T-helper 22 cell (primary cell): ENCODE data around the gene DEGS2.

Experiments used
- DNase-seq: peaks from one replicate; pipeline ENCODE4 v3.0.0-alpha.2; 2020; ENCODE audit warnings: low read depth

Gene DEGS2

DNA sequence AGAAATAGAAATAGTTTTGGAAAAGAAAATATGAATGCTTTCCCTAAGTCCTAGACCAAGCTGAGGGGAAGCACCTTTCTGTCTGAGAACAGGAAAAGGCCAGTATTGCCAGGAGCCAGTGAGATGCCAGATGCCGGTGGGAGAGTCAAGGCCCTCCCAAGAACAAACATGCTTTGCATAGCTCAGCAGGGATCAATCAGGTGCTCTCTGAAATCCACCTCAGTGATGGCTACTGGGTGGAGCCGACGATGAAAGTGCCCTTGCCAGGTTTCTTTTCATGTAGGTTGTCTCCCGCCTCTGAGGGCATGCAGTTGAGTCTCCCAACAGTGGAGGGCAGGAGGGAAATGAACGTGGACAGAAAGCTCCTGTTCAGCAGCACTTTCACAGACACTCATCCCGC lies 28.3 kb downstream of the DEGS2 start:
- no peak for DNase-seq

DNA sequence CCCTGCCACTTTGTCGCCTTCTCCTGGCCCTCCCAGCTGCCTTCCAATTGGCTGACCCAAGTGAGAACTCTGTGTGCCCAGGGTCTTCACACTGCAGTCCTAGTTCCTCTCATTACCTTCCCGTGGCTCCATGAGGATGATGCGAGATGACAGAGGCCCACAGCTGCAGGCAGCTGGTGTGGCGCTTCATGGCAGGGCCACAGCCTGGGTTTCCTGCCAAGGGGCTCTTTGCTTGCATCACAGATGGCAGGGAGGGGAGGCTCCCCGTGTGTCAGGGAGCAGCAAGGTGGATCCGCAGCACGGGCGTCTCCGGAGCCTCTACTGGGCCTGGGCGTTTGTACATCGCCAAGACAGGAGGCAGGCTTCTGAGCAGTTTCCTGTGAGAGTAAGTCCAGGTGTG lies 28.9 kb downstream of the DEGS2 start:
- DNase-seq = no peak

DNA sequence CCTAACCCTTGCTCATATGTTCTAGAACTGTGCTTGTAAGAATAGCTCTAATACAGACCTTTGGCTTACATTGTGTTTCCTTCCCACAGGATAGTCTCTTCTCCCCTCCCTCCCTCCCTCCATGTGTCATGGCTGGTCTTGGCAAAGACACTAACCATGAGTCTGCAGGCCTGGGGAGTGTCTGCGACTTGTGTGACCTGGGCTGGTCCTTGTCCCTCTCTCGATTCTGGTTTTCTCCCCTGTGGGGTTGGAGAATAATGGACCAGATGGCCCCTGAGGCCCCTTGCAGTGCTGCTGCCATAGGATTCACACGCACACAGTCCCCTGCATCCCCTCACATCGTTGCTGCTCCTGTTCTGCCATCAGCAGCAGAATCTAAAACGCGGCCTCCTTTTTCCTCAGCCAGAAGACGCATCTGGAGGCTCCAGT lies 30.3 kb downstream of the DEGS2 start:
- DNase-seq = no peak

DNA sequence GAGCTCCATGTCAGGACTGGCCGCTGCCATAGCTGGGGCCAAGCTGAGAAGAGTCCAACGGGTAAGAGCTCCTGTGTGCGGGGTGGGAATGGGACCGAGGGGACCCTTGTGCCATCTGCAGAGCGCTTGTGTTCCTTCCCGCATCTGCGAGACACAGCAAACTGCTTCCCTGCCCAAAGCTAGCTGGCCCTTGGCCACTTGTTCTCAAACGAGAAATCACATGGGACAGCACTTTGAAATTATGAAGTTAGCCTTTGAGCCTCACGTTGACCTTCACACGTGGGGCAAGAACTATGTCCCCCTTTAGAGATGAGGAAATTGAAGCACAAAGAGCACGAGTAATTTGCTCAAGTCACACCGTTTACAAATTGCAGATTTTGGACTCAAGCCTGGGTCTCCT lies 30.8 kb downstream of the DEGS2 start:
- no peak for DNase-seq

DNA sequence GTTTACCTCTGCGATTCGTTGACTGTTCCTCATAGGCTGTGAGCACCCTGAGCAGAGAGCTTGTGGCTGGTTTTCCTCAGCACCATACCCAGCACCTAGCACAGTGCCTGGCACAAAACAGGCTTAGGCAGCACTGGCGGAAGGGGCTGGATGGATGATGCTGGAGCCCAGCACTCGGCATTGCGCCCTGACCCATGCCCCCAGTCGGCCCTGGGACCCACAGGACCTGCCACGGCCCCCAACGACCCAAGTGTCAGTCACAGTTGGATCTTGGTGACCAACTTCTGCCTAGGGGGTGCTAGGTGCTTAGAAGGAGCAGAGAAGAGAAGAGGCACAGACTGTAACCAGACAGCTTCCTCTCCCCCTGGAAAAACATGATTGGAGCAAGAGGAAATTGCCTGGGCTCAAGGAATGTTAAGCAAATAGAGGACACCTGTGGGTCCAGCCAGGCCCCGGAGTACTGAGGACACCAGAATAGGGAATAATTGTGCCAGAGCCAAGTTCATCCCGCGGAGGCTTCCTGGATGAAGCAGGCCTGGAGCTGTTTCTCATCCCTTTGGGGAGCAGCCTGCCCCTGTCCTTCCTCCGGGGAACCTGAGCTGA lies 31.5 kb downstream of the DEGS2 start:
- DNase-seq = no peak

DNA sequence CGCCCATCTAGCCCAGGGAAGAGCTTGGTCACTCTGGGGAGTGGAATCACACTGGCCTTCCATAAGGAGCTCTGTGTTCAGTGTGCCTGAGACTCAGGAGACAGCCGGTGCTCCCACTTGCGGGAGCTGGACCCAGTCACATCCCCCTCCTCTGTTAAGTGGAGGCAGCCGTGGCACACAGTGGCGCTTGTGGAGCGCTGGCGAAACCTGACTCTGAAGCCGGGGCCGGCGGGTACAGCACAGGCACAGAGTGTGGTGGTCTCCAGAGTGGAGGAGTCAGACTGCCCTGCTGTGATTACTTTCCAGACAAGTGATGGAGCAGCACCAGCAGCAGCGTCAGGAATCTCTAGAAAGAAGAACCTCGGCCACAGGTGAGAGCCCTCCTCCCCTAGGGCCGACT lies 33.0 kb downstream of the DEGS2 start:
- no peak for DNase-seq

DNA sequence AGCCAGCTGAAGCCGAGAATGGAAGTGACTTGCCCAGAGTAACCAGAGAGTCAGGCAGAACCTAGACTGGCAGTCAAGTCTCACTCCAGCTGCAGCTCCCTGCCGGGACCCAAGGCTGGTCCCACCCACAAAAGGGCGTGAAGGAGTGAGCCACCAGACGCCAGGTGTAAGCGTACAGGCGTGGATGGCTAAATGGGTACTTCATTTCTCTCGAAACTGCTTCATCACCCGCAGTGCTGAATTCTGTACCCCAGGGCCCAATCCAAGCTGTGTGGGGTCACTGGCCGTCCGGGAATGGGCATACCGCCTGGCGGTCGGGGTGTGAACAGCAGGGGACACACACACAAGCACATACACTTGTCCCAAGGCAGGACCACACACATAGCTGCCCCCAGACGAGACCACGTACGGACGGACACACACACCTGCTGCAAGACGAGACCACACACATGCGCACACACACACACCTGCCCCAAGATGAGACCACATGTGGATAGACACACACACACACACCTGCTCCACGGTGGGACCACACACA lies 34.8 kb downstream of the DEGS2 start:
- no peak for DNase-seq

DNA sequence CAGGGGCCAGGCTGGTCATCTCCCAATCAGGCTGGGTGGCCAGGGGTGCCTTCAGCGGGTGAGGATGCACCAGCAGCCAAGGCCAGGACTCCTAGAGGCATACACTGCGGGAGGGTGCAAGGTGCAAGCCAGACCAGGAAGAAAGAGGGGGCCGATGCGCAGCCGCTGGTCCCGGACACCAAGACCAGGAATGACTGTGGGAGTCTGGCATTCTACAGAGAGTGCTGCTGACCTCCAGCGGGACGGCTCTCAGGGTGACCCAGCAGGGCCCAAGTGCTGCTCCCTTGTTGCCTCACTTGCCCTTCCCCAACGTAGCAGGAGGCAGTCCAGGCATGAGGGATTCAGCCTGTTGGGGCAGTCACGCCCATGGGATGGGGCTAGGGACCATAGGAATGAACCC lies 35.8 kb downstream of the DEGS2 start:
- no peak for DNase-seq

DNA sequence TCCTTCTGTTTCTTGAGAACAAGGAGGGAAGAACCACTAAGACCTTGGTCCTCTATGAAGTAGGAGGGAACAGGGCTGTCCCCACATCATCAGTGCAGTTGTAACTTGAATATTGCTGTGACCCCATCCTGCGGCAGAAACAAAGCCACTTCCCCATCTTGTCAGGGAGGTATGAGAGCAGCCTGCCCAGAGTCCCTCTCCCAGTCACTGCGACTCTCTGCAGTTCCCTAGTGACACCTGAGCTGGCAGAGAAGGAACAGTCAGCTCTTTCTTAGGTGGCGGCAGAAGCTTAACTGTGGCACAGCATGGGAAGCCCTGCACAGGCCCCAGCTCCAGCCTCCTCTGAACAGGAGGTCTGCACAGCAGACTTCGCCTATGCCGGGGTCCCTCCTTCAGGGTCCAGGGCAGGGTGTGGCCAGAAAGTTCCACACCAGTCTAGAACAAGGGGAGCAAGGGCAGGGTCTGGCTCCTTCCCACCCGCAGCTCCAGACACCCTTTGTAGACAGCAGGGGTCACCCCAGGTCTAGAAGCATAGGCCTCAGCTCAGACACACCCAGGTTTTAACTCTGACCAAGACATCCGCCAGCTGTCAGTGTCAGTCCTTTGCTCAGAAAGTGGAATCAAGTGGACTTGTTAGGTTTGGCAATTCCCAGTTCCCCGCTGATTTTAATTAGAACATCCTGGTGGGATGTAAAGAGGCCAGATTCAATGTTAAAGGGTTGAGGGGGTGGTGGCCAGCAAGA lies 36.8 kb downstream of the DEGS2 start:
- DNase-seq = no peak

DNA sequence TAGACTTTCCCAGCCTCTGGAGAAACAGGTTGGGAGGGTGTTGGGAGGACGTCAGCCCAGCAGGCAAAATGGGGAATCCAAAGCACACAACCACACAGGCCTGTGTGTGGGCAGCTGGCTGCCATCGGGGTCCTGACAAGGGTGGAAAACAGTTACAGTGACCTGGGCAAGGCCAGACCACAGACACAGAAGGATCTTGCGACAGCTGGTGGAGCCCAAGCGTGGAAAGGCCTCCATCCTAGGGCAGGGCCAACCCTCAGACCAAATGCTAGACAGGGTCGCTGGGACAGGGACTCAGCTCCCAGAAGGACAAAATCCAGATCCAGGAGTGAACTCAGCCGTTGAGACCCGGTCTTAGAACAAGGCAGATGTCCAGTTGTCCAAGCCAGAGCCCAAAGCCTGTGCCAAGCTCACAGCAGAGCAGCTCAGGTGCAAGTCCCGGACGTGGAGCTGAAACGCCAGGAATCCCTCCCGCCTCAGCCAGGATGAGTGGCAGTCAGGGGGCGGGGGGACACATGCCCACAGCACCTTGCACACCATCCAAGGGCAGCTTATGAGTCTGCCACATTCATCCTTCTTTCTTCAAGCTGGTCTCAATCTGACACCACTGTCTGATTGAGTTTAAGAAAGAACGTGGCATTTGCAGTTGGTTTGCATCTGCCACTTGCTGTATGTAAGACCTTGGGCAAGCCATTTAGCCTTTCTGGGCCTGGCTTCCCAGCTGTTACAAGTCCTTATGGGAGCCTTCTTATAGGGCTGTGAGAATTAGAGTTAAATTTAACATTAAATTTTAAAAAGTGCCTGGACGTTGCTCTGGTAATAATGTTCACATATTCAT lies 37.6 kb downstream of the DEGS2 start:
- DNase-seq = no peak

DNA sequence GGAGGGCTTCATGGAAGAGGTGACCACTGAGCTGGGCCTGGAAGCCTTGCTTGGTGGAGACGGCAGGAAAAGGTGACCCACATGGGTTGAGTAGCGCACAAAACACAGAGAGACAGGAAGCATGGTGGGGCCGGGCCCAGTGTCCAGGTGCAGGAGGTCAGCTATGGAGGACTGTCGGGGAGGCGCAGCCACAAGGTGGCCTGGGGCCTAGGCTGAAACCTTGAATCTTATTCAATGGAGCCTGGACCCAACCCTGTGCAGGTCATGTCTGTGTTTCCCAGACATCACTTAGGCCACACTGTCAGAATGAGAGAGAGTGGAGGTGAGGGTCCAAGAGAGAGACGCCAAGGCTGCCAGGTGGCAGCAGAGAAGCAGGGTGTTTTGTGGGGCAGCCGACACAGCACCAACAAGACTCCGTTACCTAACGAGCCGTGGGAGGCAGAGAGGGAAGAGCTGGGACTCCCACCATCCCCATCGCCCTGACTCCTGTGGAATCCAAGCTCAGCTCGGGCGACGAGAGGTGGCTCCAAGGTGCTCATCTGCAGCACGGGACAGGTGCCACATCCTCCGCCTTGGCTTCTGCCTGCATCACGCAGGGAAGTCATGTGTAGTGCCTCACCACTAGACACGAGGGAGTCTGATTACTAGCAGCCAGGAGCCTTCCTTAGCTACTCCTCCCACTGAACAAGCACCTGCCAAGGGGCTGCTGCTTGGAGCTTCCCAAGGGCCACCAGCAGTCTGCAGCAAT lies 38.7 kb downstream of the DEGS2 start:
- DNase-seq = no peak

DNA sequence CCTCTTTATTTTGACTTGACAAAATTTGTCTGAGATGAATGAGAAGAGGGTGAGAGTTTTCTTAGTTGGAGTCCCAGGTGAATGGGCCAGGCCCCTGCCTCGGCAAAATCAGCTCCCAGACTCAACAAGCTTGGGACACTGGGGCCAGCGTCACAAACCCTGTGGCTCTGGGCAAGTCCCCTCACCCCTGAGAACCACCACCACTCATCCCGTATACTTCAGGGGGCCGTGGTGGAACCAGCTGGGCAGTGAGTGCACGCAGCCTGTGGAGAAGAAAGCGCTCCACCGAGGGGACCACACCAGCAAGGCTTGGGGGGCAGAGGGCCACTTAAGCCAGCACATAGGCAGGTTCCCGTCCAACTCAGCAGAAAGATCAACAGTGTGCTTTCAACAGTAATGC lies 40.2 kb downstream of the DEGS2 start:
- no peak for DNase-seq

DNA sequence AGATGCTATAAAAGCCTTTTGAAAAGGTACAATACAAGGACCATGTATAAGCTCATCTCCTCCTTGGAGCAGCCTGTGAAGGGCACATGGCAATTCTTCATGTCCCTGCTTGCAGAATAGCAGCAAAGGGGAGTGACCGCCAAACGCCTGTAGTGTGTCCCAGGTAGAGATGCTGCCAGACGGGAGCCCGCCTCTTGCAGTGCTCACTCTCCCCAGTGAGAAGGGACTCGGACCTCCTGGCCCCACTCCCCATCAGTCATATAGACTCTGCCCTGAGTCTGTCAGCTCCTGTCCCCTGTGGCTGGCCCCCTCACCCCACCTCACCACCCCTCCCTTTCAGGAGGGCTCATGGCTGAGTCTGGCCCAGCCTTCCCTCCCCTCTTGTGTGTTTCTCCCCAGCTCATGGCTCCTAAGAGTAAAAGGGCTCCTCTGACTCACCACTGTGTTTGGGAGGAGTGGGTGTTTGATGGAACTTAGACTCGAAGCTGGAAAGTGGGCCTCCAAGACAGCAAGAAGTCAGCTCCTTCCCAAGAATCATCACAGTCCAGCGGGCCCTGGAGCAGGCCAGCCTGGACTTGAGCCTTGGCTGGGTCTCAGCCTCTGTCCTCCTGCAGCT lies 40.9 kb downstream of the DEGS2 start:
- DNase-seq = no peak

DNA sequence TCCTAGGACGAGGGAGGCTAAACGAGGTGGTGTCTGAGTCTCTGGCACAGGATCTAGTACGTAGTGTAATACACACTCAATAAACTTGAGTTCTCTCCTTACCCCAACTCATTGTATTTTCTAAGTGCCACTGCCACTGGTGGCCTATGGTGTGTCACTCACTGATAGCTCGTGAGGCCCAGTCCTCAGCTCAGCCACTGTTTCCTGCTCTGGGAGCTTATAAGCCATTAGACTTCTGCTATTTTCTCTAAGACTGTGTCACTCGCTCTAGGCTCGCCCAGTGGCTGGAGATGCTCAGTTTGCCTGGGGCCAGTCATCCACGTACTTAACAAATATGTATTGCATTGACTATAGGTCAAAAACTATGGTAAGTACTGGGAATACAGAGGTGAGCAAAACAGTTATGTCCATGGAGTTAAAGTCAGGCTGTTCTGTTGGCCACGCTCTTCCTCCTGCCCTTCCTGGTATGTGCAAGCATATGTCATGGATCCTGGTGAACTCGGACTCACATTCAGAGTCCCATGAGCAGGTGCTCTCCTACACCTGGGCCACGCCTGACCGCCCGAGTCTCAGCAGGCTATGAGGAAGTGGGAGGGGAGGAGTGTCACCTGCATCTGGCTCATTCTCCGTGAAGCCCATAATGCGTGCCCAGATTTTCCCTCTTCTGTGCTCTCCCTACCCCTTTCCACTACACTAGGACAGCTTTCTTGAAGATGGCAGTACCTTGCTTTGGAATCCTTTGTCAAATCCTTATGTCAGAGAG lies 41.6 kb downstream of the DEGS2 start:
- no peak for DNase-seq

DNA sequence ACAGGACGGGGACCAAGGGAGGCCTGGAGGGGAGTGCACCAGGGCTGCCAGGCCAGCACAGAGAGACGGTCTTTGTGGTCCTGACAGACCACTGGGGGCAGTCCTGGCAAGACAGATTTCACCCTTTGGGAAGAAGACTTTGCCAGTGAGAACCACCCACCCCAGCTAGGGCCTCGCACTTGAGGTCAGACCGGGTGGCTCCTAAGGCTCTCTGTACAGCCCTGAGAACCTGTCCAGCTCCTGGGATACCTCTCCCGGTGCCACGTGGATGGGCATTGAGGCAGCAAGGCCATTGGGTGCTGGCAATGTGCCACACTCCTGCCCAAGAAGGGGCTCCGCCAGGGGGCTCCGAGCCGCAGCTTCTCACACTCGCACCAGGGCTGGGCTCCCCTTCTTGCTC lies 42.4 kb downstream of the DEGS2 start:
- DNase-seq = no peak

DNA sequence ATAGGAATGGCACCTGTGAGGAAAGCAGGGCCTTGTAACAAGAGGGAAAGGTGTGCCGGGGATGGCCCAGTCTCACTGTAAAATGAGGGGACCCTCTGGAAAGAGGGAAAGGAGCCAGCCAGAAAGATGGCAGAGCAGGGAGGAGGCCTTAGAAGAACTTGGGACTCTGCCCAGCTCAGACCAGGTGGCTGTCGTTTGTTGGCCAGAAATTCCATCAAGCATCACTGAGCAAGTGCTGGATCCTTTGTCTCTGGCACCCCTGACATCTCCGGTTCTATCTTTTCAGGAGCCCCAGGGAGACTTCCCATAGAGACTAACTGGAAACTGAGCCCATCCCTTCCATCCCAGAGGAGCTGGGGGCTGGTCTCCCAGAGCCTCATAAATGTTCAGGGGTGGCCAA lies 43.3 kb downstream of the DEGS2 start:
- no peak for DNase-seq

DNA sequence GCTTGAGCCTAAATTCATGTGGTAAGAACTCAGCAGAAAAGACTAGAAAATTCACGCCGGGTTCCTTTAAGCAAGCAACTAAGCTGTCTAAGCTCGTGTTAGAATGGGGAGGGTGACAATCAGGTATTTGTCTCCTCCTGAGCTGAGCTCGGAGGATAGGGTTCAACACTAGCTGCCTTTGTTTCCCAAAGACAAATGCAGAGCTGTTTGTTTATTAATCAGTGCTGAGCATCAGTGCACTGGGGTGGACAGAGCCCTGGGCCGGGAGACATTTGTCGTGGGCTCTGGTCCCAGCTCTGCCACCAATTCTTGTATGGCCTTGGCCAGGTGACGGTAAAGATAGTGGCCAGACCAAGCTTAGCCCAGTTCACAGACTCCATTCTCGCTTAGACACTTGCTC lies 43.7 kb downstream of the DEGS2 start:
- no peak for DNase-seq

DNA sequence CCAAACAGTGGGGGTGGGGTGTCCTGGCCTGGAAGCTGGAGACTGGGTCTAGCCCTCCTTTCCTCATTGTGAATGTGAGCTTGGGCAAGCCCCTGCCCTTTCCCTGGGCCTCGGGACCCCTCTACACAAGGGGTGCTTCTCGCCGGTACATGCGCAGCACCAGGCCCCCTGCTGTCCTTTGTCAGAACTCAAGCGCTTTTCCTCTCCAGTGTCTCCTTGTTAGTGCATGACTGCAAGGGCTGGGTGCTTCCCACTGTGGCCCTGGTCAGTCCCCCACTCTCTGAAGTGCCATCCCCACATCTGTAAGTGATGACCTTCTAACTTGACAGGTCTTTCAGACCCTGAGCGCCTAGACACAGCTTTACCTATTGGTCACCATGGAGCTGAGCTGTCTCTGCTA lies 44.2 kb downstream of the DEGS2 start:
- DNase-seq = no peak

DNA sequence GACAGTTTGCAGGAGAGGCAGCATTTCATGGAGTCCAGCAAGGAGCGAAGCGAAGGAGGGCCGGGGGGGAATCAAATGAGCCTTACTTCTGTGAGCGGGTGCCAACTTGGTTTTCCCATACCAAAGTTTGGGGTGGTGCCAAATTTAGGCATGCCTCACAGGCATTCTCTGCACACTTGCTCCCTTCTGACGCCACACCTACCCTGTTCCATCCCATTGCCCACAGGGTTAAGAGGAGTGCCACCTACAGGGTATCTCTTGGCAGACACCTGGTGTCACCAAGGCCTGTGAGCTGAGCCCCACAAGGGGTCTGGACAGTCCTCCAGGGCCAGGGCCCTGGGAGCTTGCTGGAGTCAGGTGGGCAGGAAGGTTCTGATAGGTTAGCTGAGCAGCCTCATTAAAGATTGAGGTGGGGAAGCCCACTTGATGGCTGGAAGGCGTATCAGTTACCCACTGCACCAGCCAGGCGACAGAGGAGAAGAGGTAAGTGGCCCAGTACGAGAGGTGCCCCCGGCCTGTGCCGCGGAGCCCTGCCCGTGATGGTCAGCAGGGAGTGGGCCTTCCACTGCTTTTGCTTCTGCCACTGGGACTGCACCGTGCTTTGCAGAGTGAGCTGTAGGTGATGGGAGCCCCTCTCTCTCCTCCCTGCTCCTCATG lies 45.2 kb downstream of the DEGS2 start:
- no peak for DNase-seq

DNA sequence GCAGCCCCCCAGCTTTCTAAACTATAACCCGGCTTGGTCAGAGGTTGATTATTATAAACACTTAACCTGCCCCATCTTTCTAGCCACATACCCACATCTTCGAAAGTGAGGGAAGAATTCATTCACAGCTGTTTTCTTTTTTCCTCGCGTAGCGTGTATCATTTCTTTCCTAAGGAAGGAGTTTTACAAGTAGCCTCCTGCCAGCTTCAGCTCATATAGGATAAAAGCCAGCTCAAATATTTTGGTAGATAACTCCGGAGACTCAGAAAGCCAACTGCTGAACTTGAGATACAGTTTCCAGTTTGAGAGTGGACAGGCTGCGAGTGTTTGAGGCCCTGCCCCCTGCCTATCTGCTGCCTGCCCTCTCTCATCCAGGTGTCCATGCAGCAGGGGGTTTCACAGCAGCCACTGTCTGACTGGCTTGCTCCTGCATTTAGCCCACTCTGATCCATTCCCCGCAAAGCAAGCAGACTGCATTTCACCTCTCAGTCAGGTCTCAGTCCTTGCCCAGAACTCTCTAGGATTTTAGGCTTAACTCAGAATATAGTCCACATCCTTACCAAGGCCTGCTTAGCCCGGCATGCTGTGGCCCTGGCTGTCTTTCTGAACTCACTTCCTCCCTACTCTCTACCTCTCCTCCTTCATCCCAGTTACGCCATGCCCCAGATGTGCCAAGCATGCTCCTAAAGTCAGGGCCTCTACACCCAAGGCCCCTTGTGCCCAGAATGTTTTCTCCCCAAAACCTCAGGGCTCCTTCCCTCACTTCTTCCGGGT lies 47.3 kb downstream of the DEGS2 start:
- DNase-seq = no peak
